Neural cell (in vitro differentiated cells): ENCODE data around the gene MRC2.

Experiments used
- CTCF ChIP-seq: fragments of 450-650 bp; IDR thresholded peaks from 2 replicates; pipeline ENCODE4 v1.5.1; 2014; ENCODE audit warnings: antibody characterized with exemption, mild to moderate bottlenecking, moderate library complexity; ENCODE audit not compliant: poor library complexity, severe bottlenecking
- EP300 ChIP-seq: fragments of 450-650 bp; conservative IDR thresholded peaks from 2 replicates; pipeline ENCODE4 v1.6.1; 2014; ENCODE audit warnings: antibody characterized with exemption, mild to moderate bottlenecking, moderate library complexity; ENCODE audit not compliant: poor library complexity, severe bottlenecking
- POLR2AphosphoS5 ChIP-seq: IDR thresholded peaks from 2 replicates; pipeline ENCODE4 v1.6.1; 2012
- REST ChIP-seq: IDR thresholded peaks from 2 replicates; pipeline ENCODE4 v1.6.1; 2012; ENCODE audit warnings: borderline replicate concordance
- SMC3 ChIP-seq: fragments of 450-650 bp; conservative IDR thresholded peaks from 2 replicates; pipeline ENCODE4 v1.6.1; 2014; ENCODE audit warnings: antibody characterized with exemption, mild to moderate bottlenecking, moderate library complexity; ENCODE audit not compliant: poor library complexity
- TAF1 ChIP-seq: IDR thresholded peaks from 2 replicates; pipeline ENCODE4 v1.6.1; 2012; ENCODE audit warnings: low read depth

- TF ChIP-seq REST (no peak), CTCF (no peak), EP300 (no peak), POLR2AphosphoS5 (no peak), TAF1 (no peak), SMC3 (no peak)
Observed at GRCh38 chr17:62588109-62588508, 39.4 kb upstream of the MRC2 start.
